WTC11 (cell line): ENCODE measurements around the gene B4GALT6. TPM values are rescaled to one million over a fixed set of nuclear protein-coding genes. Genes with fewer than 3 reads are reported as not detected.

Experiments
- ATAC-seq: fragments of 200-7000 bp; cut with Tn5 transposase; 2 replicates; pipeline ENCODE4 v1.10.0; 2021; ENCODE audit warnings: mild to moderate bottlenecking, moderate library complexity
- CTCF ChIA-PET: fragments of 300-600 bp; sonication (Branson Sonifier 250); formaldehyde crosslinking; loops from one replicate; lab custom pipeline; 2021; ENCODE audit warnings: antibody characterized with exemption; lab: Charles Lee
- POLR2A ChIA-PET: fragments of 350-600 bp; sonication (Branson Sonifier 250); formaldehyde crosslinking; loops from one replicate; lab custom pipeline; 2021; ENCODE audit warnings: antibody characterized with exemption; lab: Charles Lee
- DNase-seq: peaks from one replicate; pipeline ENCODE4 v3.0.0; 2021; ENCODE audit warnings: low spot score
- H3K27ac Mint-ChIP-seq: 2 replicates; pipeline ENCODE4 v1.8.0; 2021; ENCODE audit warnings: mixed read lengths
- H3K27me3 Mint-ChIP-seq: 2 replicates; pipeline ENCODE4 v1.8.0; 2021; ENCODE audit warnings: low read depth, mild to moderate bottlenecking, moderate library complexity, mixed read lengths
- H3K36me3 Mint-ChIP-seq: 2 replicates; pipeline ENCODE4 v1.8.0; 2021; ENCODE audit warnings: mixed read lengths
- H3K4me1 Mint-ChIP-seq: 2 replicates; pipeline ENCODE4 v1.8.0; 2022; ENCODE audit warnings: mixed read lengths
- H3K4me3 Mint-ChIP-seq: 2 replicates; pipeline ENCODE4 v1.8.0; 2021; ENCODE audit warnings: mild to moderate bottlenecking, moderate library complexity, mixed read lengths
- H3K9me3 Mint-ChIP-seq: 2 replicates; pipeline ENCODE4 v1.8.0; 2021; ENCODE audit warnings: mixed read lengths
- CREM ChIP-seq: sonication (generic); formaldehyde crosslinking; IDR thresholded peaks from 2 replicates; pipeline ENCODE4 v1.8.1; 2022; ENCODE audit warnings: mild to moderate bottlenecking, missing genetic modification reagents, moderate library complexity
- GRHL2 ChIP-seq: fragments of 250-450 bp; sonication (Bioruptor Pico); IDR thresholded peaks from 2 replicates; pipeline ENCODE4 v1.8.0; 2022; ENCODE audit warnings: mild to moderate bottlenecking, moderate library complexity; ENCODE audit not compliant: insufficient replicate concordance, severe bottlenecking
- NFATC4 ChIP-seq: fragments of 250-450 bp; sonication (Bioruptor Pico); IDR thresholded peaks from 2 replicates; pipeline ENCODE4 v1.9.0; 2021; ENCODE audit warnings: mild to moderate bottlenecking
- PRRX2 ChIP-seq: fragments of 250-450 bp; sonication (Bioruptor Pico); IDR thresholded peaks from 2 replicates; pipeline ENCODE4 v1.8.0; 2021; ENCODE audit warnings: mild to moderate bottlenecking
- RORB ChIP-seq: fragments of 250-450 bp; sonication (Bioruptor Pico); IDR thresholded peaks from 2 replicates; pipeline ENCODE4 v1.9.0; 2021; ENCODE audit warnings: mild to moderate bottlenecking
- TP53 ChIP-seq: sonication (generic); formaldehyde crosslinking; IDR thresholded peaks from 2 replicates; pipeline ENCODE4 v1.8.1; 2023; ENCODE audit warnings: mild to moderate bottlenecking, missing genetic modification reagents
- ZNF219 ChIP-seq: sonication (generic); formaldehyde crosslinking; IDR thresholded peaks from 2 replicates; pipeline ENCODE4 v1.8.0; 2023; ENCODE audit warnings: missing genetic modification reagents, mild to moderate bottlenecking, borderline replicate concordance
- total RNA-seq: library from RNA; stranded (reverse); gene quantifications from 3 replicates; pipeline ENCODE4 v1.2.3, GENCODE V29; 2021
- TF ChIP-seq, protein P1 (sequence below): fragments of 250-450 bp; sonication (Bioruptor Pico); IDR thresholded peaks from 2 replicates; pipeline ENCODE4 v1.8.0; 2021; ENCODE audit warnings: mild to moderate bottlenecking
- TF ChIP-seq, protein P2 (sequence below): sonication (generic); formaldehyde crosslinking; IDR thresholded peaks from 2 replicates; pipeline ENCODE4 v1.8.1; 2023; ENCODE audit warnings: mild to moderate bottlenecking, missing genetic modification reagents
- TF ChIP-seq, protein P3 (sequence below): sonication (generic); formaldehyde crosslinking; IDR thresholded peaks from 2 replicates; pipeline ENCODE4 v1.8.1; 2023; ENCODE audit warnings: mild to moderate bottlenecking, missing genetic modification reagents, moderate library complexity
- TF ChIP-seq, protein P4 (sequence below): sonication (generic); formaldehyde crosslinking; IDR thresholded peaks from 2 replicates; pipeline ENCODE4 v1.8.1; 2022; ENCODE audit warnings: mild to moderate bottlenecking, moderate library complexity, missing genetic modification reagents
- TF ChIP-seq, protein P5 (sequence below): sonication (generic); formaldehyde crosslinking; conservative IDR thresholded peaks from 2 replicates; pipeline ENCODE4 v1.8.1; 2022; ENCODE audit warnings: mild to moderate bottlenecking, missing genetic modification reagents
- TF ChIP-seq, protein P6 (sequence below): fragments of 200-600 bp; IDR thresholded peaks from 2 replicates; pipeline ENCODE4 v1.8.0; 2022; ENCODE audit warnings: antibody characterized with exemption
- TF ChIP-seq, protein P7 (sequence below): sonication (generic); formaldehyde crosslinking; IDR thresholded peaks from 2 replicates; pipeline ENCODE4 v1.8.0; 2023; ENCODE audit warnings: mild to moderate bottlenecking, missing genetic modification reagents

The B4GALT6 gene
- total RNA-seq, 1 experiment from 2014 or later: 50.6 TPM

DNA sequence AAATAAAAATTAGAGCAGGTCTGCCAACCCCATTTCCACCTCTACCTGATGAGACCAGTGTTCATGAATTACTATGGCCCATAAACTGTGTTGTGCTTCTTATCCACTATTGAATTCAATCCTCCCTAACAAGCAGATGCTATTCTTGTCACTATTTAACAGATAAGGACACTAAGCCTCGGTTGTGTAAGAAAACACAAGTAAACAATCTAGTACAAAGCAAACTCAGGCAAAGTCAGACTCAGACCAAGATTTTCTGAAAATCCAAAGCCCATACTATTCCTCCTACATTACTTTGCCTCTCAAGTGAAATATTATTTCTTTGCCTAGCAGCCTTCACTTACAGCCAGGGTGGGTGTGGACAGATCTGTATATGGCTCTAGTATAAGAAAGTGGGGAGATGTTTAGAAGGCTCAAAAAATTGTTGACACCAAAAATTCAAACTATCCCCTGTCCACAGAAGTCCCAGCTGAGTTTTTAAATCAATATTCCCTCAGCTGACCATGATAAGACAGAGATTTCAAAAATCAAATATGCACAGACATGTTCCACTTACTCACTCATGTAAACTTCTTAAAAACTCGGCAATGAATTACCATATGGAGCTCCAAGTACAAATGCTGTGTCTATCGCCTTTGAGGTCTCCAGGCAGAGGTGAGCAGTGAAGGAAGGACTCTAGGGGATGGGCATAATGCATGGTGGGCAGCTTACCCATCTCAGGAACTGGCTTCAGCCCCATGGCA lies 108.7 kb downstream of the B4GALT6 start:
- Mint-ChIP-seq H3K4me3 (no peak overlapping the region), H3K4me1 (peaks cover 7% of the 10 kb centered on the region), H3K27me3 (no peaks in the 10 kb centered on the region), H3K9me3 (0 out of 2 replicates have a peak, but pooled peaks cover 3% of the 10 kb centered on the region), H3K27ac (no peak overlapping the region), H3K36me3 (no peaks in the 10 kb centered on the region)
- ATAC-seq (no peak), DNase-seq (no peak)
- POLR2A ChIA-PET: no interaction called here
- CTCF ChIA-PET: interaction anchor here (0.8 kb wide), 1 partner anchor 35 kb away, joined by 3 read pairs; no protein-coding TSS in a partner anchor
- TF ChIP-seq PRRX2 (CRISPR knock-in tag) (no peak), GRHL2 (CRISPR knock-in tag) (no peak), NFATC4 (CRISPR knock-in tag) (no peak), TP53 (CRISPR knock-in tag) (no peak), ZNF219 (CRISPR knock-in tag) (no peak), CREM (CRISPR knock-in tag) (no peak), RORB (CRISPR knock-in tag) (no peak)
- TF ChIP-seq, protein P1, sequence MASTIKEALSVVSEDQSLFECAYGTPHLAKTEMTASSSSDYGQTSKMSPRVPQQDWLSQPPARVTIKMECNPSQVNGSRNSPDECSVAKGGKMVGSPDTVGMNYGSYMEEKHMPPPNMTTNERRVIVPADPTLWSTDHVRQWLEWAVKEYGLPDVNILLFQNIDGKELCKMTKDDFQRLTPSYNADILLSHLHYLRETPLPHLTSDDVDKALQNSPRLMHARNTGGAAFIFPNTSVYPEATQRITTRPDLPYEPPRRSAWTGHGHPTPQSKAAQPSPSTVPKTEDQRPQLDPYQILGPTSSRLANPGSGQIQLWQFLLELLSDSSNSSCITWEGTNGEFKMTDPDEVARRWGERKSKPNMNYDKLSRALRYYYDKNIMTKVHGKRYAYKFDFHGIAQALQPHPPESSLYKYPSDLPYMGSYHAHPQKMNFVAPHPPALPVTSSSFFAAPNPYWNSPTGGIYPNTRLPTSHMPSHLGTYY (CRISPR knock-in tag): no peak
- TF ChIP-seq, protein P2, sequence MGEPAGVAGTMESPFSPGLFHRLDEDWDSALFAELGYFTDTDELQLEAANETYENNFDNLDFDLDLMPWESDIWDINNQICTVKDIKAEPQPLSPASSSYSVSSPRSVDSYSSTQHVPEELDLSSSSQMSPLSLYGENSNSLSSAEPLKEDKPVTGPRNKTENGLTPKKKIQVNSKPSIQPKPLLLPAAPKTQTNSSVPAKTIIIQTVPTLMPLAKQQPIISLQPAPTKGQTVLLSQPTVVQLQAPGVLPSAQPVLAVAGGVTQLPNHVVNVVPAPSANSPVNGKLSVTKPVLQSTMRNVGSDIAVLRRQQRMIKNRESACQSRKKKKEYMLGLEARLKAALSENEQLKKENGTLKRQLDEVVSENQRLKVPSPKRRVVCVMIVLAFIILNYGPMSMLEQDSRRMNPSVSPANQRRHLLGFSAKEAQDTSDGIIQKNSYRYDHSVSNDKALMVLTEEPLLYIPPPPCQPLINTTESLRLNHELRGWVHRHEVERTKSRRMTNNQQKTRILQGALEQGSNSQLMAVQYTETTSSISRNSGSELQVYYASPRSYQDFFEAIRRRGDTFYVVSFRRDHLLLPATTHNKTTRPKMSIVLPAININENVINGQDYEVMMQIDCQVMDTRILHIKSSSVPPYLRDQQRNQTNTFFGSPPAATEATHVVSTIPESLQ (CRISPR knock-in tag): no peak
- TF ChIP-seq, protein P3, sequence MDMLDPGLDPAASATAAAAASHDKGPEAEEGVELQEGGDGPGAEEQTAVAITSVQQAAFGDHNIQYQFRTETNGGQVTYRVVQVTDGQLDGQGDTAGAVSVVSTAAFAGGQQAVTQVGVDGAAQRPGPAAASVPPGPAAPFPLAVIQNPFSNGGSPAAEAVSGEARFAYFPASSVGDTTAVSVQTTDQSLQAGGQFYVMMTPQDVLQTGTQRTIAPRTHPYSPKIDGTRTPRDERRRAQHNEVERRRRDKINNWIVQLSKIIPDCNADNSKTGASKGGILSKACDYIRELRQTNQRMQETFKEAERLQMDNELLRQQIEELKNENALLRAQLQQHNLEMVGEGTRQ (CRISPR knock-in tag): no peak
- TF ChIP-seq, protein P4, sequence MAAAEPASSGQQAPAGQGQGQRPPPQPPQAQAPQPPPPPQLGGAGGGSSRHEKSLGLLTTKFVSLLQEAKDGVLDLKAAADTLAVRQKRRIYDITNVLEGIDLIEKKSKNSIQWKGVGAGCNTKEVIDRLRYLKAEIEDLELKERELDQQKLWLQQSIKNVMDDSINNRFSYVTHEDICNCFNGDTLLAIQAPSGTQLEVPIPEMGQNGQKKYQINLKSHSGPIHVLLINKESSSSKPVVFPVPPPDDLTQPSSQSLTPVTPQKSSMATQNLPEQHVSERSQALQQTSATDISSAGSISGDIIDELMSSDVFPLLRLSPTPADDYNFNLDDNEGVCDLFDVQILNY: no peak
- TF ChIP-seq, protein P5, sequence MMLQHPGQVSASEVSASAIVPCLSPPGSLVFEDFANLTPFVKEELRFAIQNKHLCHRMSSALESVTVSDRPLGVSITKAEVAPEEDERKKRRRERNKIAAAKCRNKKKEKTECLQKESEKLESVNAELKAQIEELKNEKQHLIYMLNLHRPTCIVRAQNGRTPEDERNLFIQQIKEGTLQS (CRISPR knock-in tag): no peak
- TF ChIP-seq, protein P6, sequence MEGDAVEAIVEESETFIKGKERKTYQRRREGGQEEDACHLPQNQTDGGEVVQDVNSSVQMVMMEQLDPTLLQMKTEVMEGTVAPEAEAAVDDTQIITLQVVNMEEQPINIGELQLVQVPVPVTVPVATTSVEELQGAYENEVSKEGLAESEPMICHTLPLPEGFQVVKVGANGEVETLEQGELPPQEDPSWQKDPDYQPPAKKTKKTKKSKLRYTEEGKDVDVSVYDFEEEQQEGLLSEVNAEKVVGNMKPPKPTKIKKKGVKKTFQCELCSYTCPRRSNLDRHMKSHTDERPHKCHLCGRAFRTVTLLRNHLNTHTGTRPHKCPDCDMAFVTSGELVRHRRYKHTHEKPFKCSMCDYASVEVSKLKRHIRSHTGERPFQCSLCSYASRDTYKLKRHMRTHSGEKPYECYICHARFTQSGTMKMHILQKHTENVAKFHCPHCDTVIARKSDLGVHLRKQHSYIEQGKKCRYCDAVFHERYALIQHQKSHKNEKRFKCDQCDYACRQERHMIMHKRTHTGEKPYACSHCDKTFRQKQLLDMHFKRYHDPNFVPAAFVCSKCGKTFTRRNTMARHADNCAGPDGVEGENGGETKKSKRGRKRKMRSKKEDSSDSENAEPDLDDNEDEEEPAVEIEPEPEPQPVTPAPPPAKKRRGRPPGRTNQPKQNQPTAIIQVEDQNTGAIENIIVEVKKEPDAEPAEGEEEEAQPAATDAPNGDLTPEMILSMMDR: no peak
- TF ChIP-seq, protein P7, sequence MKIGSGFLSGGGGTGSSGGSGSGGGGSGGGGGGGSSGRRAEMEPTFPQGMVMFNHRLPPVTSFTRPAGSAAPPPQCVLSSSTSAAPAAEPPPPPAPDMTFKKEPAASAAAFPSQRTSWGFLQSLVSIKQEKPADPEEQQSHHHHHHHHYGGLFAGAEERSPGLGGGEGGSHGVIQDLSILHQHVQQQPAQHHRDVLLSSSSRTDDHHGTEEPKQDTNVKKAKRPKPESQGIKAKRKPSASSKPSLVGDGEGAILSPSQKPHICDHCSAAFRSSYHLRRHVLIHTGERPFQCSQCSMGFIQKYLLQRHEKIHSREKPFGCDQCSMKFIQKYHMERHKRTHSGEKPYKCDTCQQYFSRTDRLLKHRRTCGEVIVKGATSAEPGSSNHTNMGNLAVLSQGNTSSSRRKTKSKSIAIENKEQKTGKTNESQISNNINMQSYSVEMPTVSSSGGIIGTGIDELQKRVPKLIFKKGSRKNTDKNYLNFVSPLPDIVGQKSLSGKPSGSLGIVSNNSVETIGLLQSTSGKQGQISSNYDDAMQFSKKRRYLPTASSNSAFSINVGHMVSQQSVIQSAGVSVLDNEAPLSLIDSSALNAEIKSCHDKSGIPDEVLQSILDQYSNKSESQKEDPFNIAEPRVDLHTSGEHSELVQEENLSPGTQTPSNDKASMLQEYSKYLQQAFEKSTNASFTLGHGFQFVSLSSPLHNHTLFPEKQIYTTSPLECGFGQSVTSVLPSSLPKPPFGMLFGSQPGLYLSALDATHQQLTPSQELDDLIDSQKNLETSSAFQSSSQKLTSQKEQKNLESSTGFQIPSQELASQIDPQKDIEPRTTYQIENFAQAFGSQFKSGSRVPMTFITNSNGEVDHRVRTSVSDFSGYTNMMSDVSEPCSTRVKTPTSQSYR (CRISPR knock-in tag): no peak
